Adrenal gland (tissue), 5 donors: ENCODE data around the gene SEMA6A.

Experiments used
- CTCF ChIP-seq, 6 experiments: fragments of 450-650 bp in 4 of 6; fragments of 200-600 bp in 2 of 6; sonication (generic) in 1 of 6; IDR thresholded peaks; 1 replicate in 5 of 6; 2 replicates in 1 of 6; pipeline versions ENCODE4 v1.5.1 to v1.8.0; 2016 to 2021; ENCODE audit warnings: antibody characterized with exemption in 6 of 6, mild to moderate bottlenecking in 2 of 6, moderate library complexity in 1 of 6
- POLR2A ChIP-seq, 2 donors: fragments of 450-650 bp; IDR thresholded peaks; one replicate each; pipeline ENCODE4 v1.6.1; 2017; ENCODE audit warnings: antibody characterized with exemption in 2 of 2, mild to moderate bottlenecking in 2 of 2, moderate library complexity in 1 of 2
- donor health status: DM: no; HTN: no; CAD: no.

DNA sequence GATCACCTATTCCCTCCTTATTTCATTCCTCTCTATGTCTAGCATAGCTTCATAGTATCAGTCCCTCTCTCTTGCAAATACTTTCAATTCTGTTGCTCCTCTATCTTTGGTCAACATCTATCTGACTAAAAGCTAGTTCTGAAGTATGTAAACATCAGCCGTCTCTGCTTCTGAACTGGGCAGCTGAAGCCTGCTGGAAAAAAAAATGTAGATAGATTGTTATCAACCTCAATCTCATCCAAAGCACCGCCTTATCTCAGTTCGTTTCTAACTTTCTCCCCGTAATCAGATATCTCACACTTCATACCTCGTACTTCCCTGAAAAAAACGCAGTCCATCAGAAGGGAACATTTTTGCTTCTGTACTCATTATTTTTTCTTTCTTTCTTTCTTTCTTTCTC, 4.5 kb upstream of the SEMA6A start:
- TF ChIP-seq POLR2A (IDR thresholded peaks at IDR 0.05) = no peak
- TF ChIP-seq CTCF (IDR thresholded peaks at IDR 0.05) = no peak
